Fibroblast of the aortic adventitia (primary cell): ENCODE data around the gene ATP13A2. TPM values are rescaled to one million over a fixed set of nuclear protein-coding genes. Genes with fewer than 3 reads are reported as not detected.

Experiments
- DNase-seq: peaks from one replicate; pipeline ENCODE4 v3.0.0-alpha.2; 2010; ENCODE audit warnings: low read depth
- H3K4me3 ChIP-seq: 2 replicates; pipeline ENCODE4 v1.5.1; 2011; ENCODE audit warnings: low read depth, mild to moderate bottlenecking, control low read depth, low read length, moderate library complexity
- CTCF ChIP-seq: IDR thresholded peaks from 2 replicates; pipeline ENCODE4 v1.5.1; 2011; ENCODE audit warnings: mild to moderate bottlenecking, low read length, control low read depth, inconsistent platforms; ENCODE audit not compliant: insufficient read depth
- total RNA-seq: library from RNA; depleted of rRNA; stranded (reverse); fragments of >200 nt; gene quantifications from 2 replicates; pipeline ENCODE4 v1.2.3, GENCODE V29; 2012; ENCODE audit warnings: low replicate concordance

The ATP13A2 gene
- total RNA-seq, 1 donor, result 18.4 TPM

GRCh38 chr1:17007121-17007520, 4.6 kb downstream of the ATP13A2 start:
- no peak overlapping the region for H3K4me3 ChIP-seq
- TF ChIP-seq CTCF, result no peak

GRCh38 chr1:17005365-17005740, 6.4 kb downstream of the ATP13A2 start:
- no peak for TF ChIP-seq CTCF
- no peak for DNase-seq

More at GRCh38 chr1:17007121-17007520, 4.6 kb downstream of the ATP13A2 start:
- no peak for DNase-seq

GRCh38 chr1:17004466-17005364, 7.0 kb downstream of the ATP13A2 start:
- no peak for DNase-seq
- no peak for TF ChIP-seq CTCF
- no peak overlapping the region for H3K4me3 ChIP-seq

More at GRCh38 chr1:17005365-17005740, 6.4 kb downstream of the ATP13A2 start:
- no peak overlapping the region for H3K4me3 ChIP-seq

GRCh38 chr1:17002524-17002902, 9.2 kb downstream of the ATP13A2 start:
- H3K4me3 ChIP-seq, result no peak overlapping the region
- TF ChIP-seq CTCF, result no peak
- no peak for DNase-seq

- TF ChIP-seq CTCF, result no peak
- no peak overlapping the region for H3K4me3 ChIP-seq
- no peak for DNase-seq
Measured at GRCh38 chr1:17001760-17002523, 9.8 kb downstream of the ATP13A2 start.

GRCh38 chr1:16999863-17000262, 11.9 kb downstream of the ATP13A2 start:
- DNase-seq, result no peak
- no peak overlapping the region for H3K4me3 ChIP-seq
- TF ChIP-seq CTCF, result peak; percentile 5
